Endothelial cell of umbilical vein (primary cell): Measurements from ENCODE around the gene SH3RF3. TPM values are rescaled to one million over a fixed set of nuclear protein-coding genes. Genes with fewer than 3 reads are reported as not detected.
A peak's percentile ranks its signal among the peaks of the same experiment; 100 is the strongest.

ENCODE experiments used
- BruUV-seq: library from RNA; stranded (reverse); fragments of 400-500 nt; replicated peaks from 2 replicates; lab custom pipeline; 2021; lab: Mats Ljungman, UMichigan
- CTCF ChIA-PET: fragments of 300-600, 350-600 bp; sonication (Branson Sonifier 250); formaldehyde crosslinking; loops from one replicate; lab custom pipeline; 2021; ENCODE audit warnings: antibody characterized with exemption, inconsistent platforms; lab: Charles Lee
- POLR2A ChIA-PET: fragments of 300-600, 350-600 bp; sonication (Branson Sonifier 250); formaldehyde crosslinking; loops from one replicate; lab custom pipeline; 2021; ENCODE audit warnings: antibody characterized with exemption, inconsistent platforms; lab: Charles Lee
- DNase-seq: peaks from one replicate; pipeline ENCODE4 v3.0.0-alpha.2; 2011; ENCODE audit warnings: low read depth, low spot score
- FAIRE-seq: peaks from 2 replicates; lab custom pipeline; 2011; peaks lifted over from hg19 to GRCh38; lab: Jason Lieb, UNC
- H2AFZ ChIP-seq: 2 replicates; pipeline ENCODE4 v1.6.0; 2012; ENCODE audit warnings: low read depth, low read length, control low read depth, inconsistent platforms
- H3K27ac ChIP-seq: 2 replicates; pipeline ENCODE4 v1.5.1; 2011; ENCODE audit warnings: low read depth, mild to moderate bottlenecking, control low read depth, low read length, moderate library complexity; ENCODE audit not compliant: insufficient read depth
- H3K27me3 ChIP-seq, 2 experiments: 2 replicates each; pipeline versions ENCODE4 v1.6.0 to v1.6.1; 2011; ENCODE audit warnings: low read length in 2 of 2, mixed read lengths in 1 of 2; ENCODE audit not compliant: control insufficient read depth in 2 of 2, insufficient read depth in 2 of 2
- H3K36me3 ChIP-seq, 2 experiments: 2 replicates in 1 of 2; 3 replicates in 1 of 2; pipeline ENCODE4 v1.5.1; 2011; ENCODE audit warnings: low read length in 2 of 2, mild to moderate bottlenecking in 1 of 2, moderate library complexity in 1 of 2; ENCODE audit not compliant: control insufficient read depth in 2 of 2, insufficient read depth in 2 of 2; ENCODE audit errors: extremely low read depth in 1 of 2
- H3K4me1 ChIP-seq: 3 replicates; pipeline ENCODE4 v1.5.1; 2011; ENCODE audit warnings: mild to moderate bottlenecking, low read length; ENCODE audit not compliant: control insufficient read depth, insufficient read depth; ENCODE audit errors: extremely low read depth
- H3K4me2 ChIP-seq: 2 replicates; pipeline ENCODE4 v1.6.1; 2011; ENCODE audit warnings: low read length, control low read depth, mixed read lengths; ENCODE audit not compliant: insufficient read depth
- H3K4me3 ChIP-seq, 3 experiments: fragments of 200-600 bp in 1 of 3; sonication (generic), shearing (Covaris generic) in 1 of 3; replicated peaks in 1 of 3; 2 replicates each; pipeline ENCODE4 v1.5.1; 2011 to 2016; ENCODE audit warnings: control low read depth in 3 of 3, low read length in 3 of 3, mild to moderate bottlenecking in 2 of 3, inconsistent platforms in 1 of 3, low read depth in 1 of 3, moderate library complexity in 1 of 3; ENCODE audit not compliant: insufficient read depth in 1 of 3
- H3K79me2 ChIP-seq: 2 replicates; pipeline ENCODE4 v1.6.0; 2012; ENCODE audit warnings: low read length, inconsistent platforms; ENCODE audit not compliant: control insufficient read depth, insufficient read depth
- H3K9ac ChIP-seq: replicated peaks from 2 replicates; pipeline ENCODE3; 2011; ENCODE audit warnings: low read length, control low read depth; ENCODE audit not compliant: insufficient read depth; ENCODE audit errors: extremely low read depth
- H3K9me1 ChIP-seq: replicated peaks from 3 replicates; pipeline ENCODE4 v1.6.0; 2011; ENCODE audit warnings: mild to moderate bottlenecking, low read length; ENCODE audit not compliant: control insufficient read depth, insufficient read depth; ENCODE audit errors: extremely low read depth
- H3K9me3 ChIP-seq: replicated peaks from 2 replicates; pipeline ENCODE4 v1.5.1; 2012; ENCODE audit warnings: low read length, inconsistent platforms; ENCODE audit not compliant: control insufficient read depth, insufficient read depth
- H4K20me1 ChIP-seq: replicated peaks from 2 replicates; pipeline ENCODE3; 2011; ENCODE audit warnings: mild to moderate bottlenecking, low read length; ENCODE audit not compliant: control insufficient read depth, insufficient read depth; ENCODE audit errors: extremely low read depth
- CTCF ChIP-seq, 2 donors: IDR thresholded peaks; 1 replicate in 1 of 2; 2 replicates in 1 of 2; pipeline ENCODE4 v1.5.1; 2011; ENCODE audit warnings: low read length in 2 of 2, mild to moderate bottlenecking in 2 of 2, moderate library complexity in 2 of 2, control low read depth in 1 of 2, inconsistent platforms in 1 of 2, low read depth in 1 of 2; ENCODE audit not compliant: insufficient read depth in 1 of 2; ENCODE audit errors: extremely low read depth in 1 of 2
- FOS ChIP-seq: IDR thresholded peaks from 2 replicates; pipeline ENCODE4 v1.6.1; 2011; ENCODE audit warnings: mild to moderate bottlenecking, low read length, moderate library complexity, borderline replicate concordance; ENCODE audit not compliant: insufficient read depth
- GATA2 ChIP-seq: IDR thresholded peaks from 2 replicates; pipeline ENCODE4 v1.7.0; 2011; ENCODE audit warnings: low read depth, mild to moderate bottlenecking, moderate library complexity, mixed read lengths, low read length; ENCODE audit not compliant: insufficient read length, insufficient read depth
- JUN ChIP-seq: IDR thresholded peaks from 2 replicates; pipeline ENCODE4 v1.6.1; 2011; ENCODE audit warnings: borderline replicate concordance, low read depth; ENCODE audit not compliant: insufficient read length, insufficient read depth
- MAX ChIP-seq: IDR thresholded peaks from 2 replicates; pipeline ENCODE4 v1.6.1; 2011; ENCODE audit not compliant: insufficient read depth, insufficient read length
- MYC ChIP-seq: IDR thresholded peaks from one replicate; pipeline ENCODE4 v1.6.1; 2011; ENCODE audit warnings: mild to moderate bottlenecking, low read depth, low read length
- POLR2A ChIP-seq: IDR thresholded peaks from 2 replicates; pipeline ENCODE4 v1.6.1; 2012; ENCODE audit warnings: low read depth, mild to moderate bottlenecking, control low read depth, low read length
- POLR2AphosphoS5 ChIP-seq: IDR thresholded peaks from 2 replicates; pipeline ENCODE4 v1.6.1; 2012; ENCODE audit warnings: low read depth, mild to moderate bottlenecking, control low read depth, low read length, moderate library complexity; ENCODE audit not compliant: insufficient read depth
- dilution Hi-C: fragments of 300-500 bp; cut with MboI; formaldehyde crosslinking; loops from one replicate; pipeline ENCODE4 v1.15.0; 2019; ENCODE audit warnings: low sequenced_read_pairs; ENCODE audit not compliant: extremely low pct_ligation_motif_present
- intact Hi-C: fragments of 100-400 bp; cut with micrococcal nuclease; formaldehyde crosslinking; loops from one replicate; pipeline ENCODE4 v1.10.0; 2022
- polyA plus RNA-seq, 4 experiments: library from polyadenylated mRNA; depleted of rRNA in 3 of 4; stranded (reverse) in 3 of 4; unstranded in 1 of 4; fragments of >200 nt; gene quantifications; 2 replicates each; pipeline versions ENCODE4 v1.2.1 to v1.2.3, GENCODE V29; 2011 to 2012; ENCODE audit warnings: missing spikeins in 1 of 4
- total RNA-seq: library from RNA; stranded (reverse); gene quantifications from 2 replicates; pipeline ENCODE4 v1.2.3, GENCODE V29; 2021

SH3RF3 gene
- total and polyA plus RNA-seq, 2 donors (not counting 3 experiments of a cell fraction or from before 2014, with no cell fraction given) = 3.8 to 14.7 TPM

GRCh38 chr2:109162999-109163398 is 34.0 kb downstream of the SH3RF3 start:
- H2AFZ ChIP-seq = no peak overlapping the region
- H3K27ac ChIP-seq = no peak overlapping the region
- H3K4me1 ChIP-seq = peaks cover 50% of the 10 kb centered on the region
- no peaks in the 10 kb centered on the region for H3K9me1 ChIP-seq
- no peaks in the 10 kb centered on the region for H4K20me1 ChIP-seq
- H3K27me3 ChIP-seq = no peaks in the 10 kb centered on the region
- BruUV-seq = no TSS peak
- peak; percentile 87 for DNase-seq
- POLR2A ChIA-PET = no interaction called here
- H3K4me3 ChIP-seq = no peak overlapping the region
- intact Hi-C loops (no loop called here), dilution Hi-C loops (no loop called here)
- peak; percentile 96 for FAIRE-seq
- TF ChIP-seq MYC = no peak
- no peak for TF ChIP-seq FOS
- TF ChIP-seq CTCF (IDR thresholded peaks at IDR 0.05; ENCODE audit: extremely low read depth in 1 of 2, insufficient read depth in 1 of 2, low read depth in 1 of 2, low read length in 2 of 2) = peak in 1 of 2 donors; percentile 32
- no peak for TF ChIP-seq JUN
- no peak for TF ChIP-seq MAX
- TF ChIP-seq POLR2AphosphoS5 = peak; percentile 20
- no peak for TF ChIP-seq GATA2
- TF ChIP-seq POLR2A = no peak
- no peak overlapping the region for H3K9ac ChIP-seq
- CTCF ChIA-PET = interaction anchor here (1.8 kb wide), 1 partner anchor 9 kb away, joined by 9 read pairs; no protein-coding TSS in a partner anchor
- H3K4me2 ChIP-seq = no peak overlapping the region
- no peaks in the 10 kb centered on the region for H3K36me3 ChIP-seq
- H3K79me2 ChIP-seq = peaks cover 24% of the 10 kb centered on the region
- H3K9me3 ChIP-seq = no peaks in the 10 kb centered on the region
